ENCODE results near the gene ADAMTSL2. TPM values are rescaled to one million over a fixed set of nuclear protein-coding genes. Genes with fewer than 3 reads are reported as not detected.

The ADAMTSL2 gene
- total and polyA plus RNA-seq, 2 of the 13 experiments (the other 11 are each of a cell fraction or from before 2014, with no cell fraction given) = 1.9 to 3.8 TPM

DNA sequence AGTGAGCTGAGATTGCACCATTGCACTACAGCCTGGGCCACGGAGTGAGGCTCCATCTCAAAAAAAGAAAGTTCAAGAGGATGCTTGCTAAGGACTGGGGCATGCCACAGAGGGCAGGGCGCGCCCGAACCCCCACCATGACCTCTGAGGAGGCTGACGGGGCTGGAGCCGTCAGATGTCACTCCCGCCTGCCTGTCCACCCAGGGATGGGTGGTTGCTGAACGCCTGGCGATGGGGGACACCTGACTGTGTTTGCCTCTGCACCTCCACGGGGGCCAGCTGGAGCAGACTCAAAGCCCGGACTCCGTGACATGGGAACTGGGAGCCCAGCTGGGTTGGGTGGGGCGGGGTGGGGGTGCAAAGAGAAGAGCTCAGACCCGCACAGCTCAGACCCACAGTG, 31.9 kb downstream of the ADAMTSL2 start:
- no peak overlapping the region for H3K9ac ChIP-seq (ENCODE audit: insufficient read depth, low read depth, low read length)
- H4K20me1 ChIP-seq (ENCODE audit: insufficient read depth, low read length) = no peaks in the 10 kb centered on the region
- peaks cover 9% of the 10 kb centered on the region for H3K4me1 ChIP-seq (ENCODE audit: insufficient read depth, low read length)
- H3K79me2 ChIP-seq (ENCODE audit: insufficient read depth, low read length) = no peaks in the 10 kb centered on the region
- TF ChIP-seq TMF1 (CRISPR knock-in tag; IDR thresholded peaks at IDR 0.05; ENCODE audit: low read depth) (no peak), GATA4 (IDR thresholded peaks at IDR 0.05; ENCODE audit: borderline replicate concordance, low read depth) (no peak), PITX1 (CRISPR knock-in tag; IDR thresholded peaks at IDR 0.05) (no peak), ZNF335 (CRISPR knock-in tag; IDR thresholded peaks at IDR 0.05) (no peak), ZNF121 (CRISPR knock-in tag; IDR thresholded peaks at IDR 0.05) (no peak), ZNF768 (CRISPR knock-in tag; IDR thresholded peaks at IDR 0.05) (no peak), EHMT2 (IDR thresholded peaks at IDR 0.05; ENCODE audit: borderline replicate concordance, low read depth, low read length) (no peak), NFIC (IDR thresholded peaks at IDR 0.05; ENCODE audit: low read length) (no peak), ZFP82 (CRISPR knock-in tag; IDR thresholded peaks at IDR 0.05; ENCODE audit: borderline replicate concordance) (no peak), HNF4G (IDR thresholded peaks at IDR 0.05; ENCODE audit: borderline replicate concordance, low read depth, low read length) (no peak), HNF4G (CRISPR knock-in tag; IDR thresholded peaks at IDR 0.05; ENCODE audit: borderline replicate concordance, low read depth) (no peak), TRIM24 (CRISPR knock-in tag; IDR thresholded peaks at IDR 0.05) (no peak), HOXA5 (CRISPR knock-in tag; IDR thresholded peaks at IDR 0.05) (no peak)
- TF ChIP-seq, protein P1, sequence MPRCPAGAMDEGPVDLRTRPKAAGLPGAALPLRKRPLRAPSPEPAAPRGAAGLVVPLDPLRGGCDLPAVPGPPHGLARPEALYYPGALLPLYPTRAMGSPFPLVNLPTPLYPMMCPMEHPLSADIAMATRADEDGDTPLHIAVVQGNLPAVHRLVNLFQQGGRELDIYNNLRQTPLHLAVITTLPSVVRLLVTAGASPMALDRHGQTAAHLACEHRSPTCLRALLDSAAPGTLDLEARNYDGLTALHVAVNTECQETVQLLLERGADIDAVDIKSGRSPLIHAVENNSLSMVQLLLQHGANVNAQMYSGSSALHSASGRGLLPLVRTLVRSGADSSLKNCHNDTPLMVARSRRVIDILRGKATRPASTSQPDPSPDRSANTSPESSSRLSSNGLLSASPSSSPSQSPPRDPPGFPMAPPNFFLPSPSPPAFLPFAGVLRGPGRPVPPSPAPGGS (CRISPR knock-in tag; IDR thresholded peaks at IDR 0.05) = no peak
- FAIRE-seq = no peak
- ChIA-PET POLR2A (no interaction called here), CTCF (ENCODE audit: low intra/inter-chr PET ratio, low total read pairs) (no interaction called here)
- H3K27me3 ChIP-seq (ENCODE audit: control insufficient read depth in 1 of 2, insufficient read depth in 2 of 2, low read length in 2 of 2) = no peaks in the 10 kb centered on the region
- H3K36me3 ChIP-seq (replicated peaks in 1 of 2; ENCODE audit: control insufficient read depth in 1 of 2, insufficient read depth in 2 of 2, low read length in 2 of 2) = no peaks in the 10 kb centered on the region
- DNase-seq (ENCODE audit: low spot score) = no peak
- no peak overlapping the region for H3K27ac ChIP-seq (ENCODE audit: extremely low read length, insufficient read depth, low read length)
- intact Hi-C loops (cut with micrococcal nuclease; ENCODE audit: unreplicated experiment) = no loop called here
- no peak overlapping the region for H3K4me2 ChIP-seq (ENCODE audit: low read depth, low read length)
- H3K9me3 ChIP-seq (ENCODE audit: low read length) = no peaks in the 10 kb centered on the region
- no peak overlapping the region for H3K4me3 ChIP-seq (replicated peaks in 1 of 3; ENCODE audit: insufficient read depth in 1 of 3, low read depth in 2 of 3, low read length in 3 of 3)
- in situ Hi-C loops (cut with HindIII; ENCODE audit: extremely low pct_ligation_motif_present, low pct_unique_long_range_greater_than_20kb) = no loop called here
- BruUV-seq (replicated peaks) = no TSS peak
- ATAC-seq = no peak
- H2AFZ ChIP-seq (ENCODE audit: low read length) = no peak overlapping the region
- WGBS (ENCODE audit: low lambda C conversion rate) = 79% methylated on average over 10 of the region's 14 CpGs
